ENCODE measurements around the gene RASGRP1.
A peak's percentile ranks its signal among the peaks of the same experiment; 100 is the strongest.

The RASGRP1 gene

DNA sequence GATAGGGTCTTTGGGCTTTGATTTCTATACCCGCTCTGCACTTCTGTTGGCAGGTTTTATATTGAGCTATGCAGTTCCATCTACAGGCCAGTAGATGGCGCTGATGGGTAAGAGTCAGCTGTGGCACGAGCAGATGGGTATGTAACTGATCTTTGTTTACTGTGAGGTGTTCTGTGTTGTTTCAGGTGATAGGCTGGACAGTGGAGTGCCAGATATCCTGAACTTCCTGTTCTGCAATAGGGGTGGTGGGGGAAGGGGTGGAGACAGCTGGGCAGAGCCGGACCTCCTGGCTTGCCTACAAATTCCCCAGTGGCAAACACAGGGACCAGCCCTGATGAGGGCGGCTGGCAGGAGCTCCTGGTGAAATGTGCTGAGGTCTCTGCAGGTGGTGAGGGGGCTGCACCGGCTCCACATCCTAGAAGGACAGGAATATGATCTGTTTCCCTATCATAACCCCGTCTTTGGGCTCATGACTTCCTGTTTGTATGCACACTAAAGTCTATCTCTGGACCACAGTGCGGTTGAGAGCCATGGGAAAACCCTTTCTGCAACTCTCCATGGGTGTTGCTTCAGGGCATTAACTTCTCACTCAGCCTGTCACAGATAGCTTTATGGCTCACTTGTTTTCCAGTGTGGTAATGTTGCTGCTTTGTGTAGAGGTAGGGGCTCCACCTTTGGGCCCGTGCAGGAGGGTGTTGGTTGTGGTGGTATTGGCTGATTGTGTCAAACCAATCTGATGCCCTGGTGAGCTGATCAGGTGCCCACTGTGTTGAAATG is 124.1 kb downstream of the RASGRP1 start:
- CTCF ChIA-PET: interaction anchor here (0.7 to 4.7 kb wide), 36 partner anchors 8 to 414 kb away, joined by 3 to 169 read pairs (median 4); partner anchors contain the start of genes FAM98B and RASGRP1
- DNase-seq: peak; percentile 64
- Mint-ChIP-seq H3K4me3 (no peak overlapping the region), H3K4me1 (peaks cover 11% of the 10 kb centered on the region), H3K9me3 (no peaks in the 10 kb centered on the region), H3K27me3 (peaks cover 49% of the 10 kb centered on the region), H3K27ac (no peak overlapping the region), H3K36me3 (no peaks in the 10 kb centered on the region)
